Spleen (tissue), 11 donors: ENCODE data around the gene SLC35F6. TPM values are rescaled to one million over a fixed set of nuclear protein-coding genes. Genes with fewer than 3 reads are reported as not detected.
A peak's percentile ranks its signal among the peaks of the same experiment; 100 is the strongest.

ENCODE experiments used
- DNase-seq: peaks from one replicate; pipeline ENCODE4 v3.0.0-alpha.2; 2020
- H3K27ac ChIP-seq, 8 donors: fragments of 200-600 bp; sonication (generic) in 7 of 8; 1 replicate in 4 of 8; 2 replicates in 4 of 8; pipeline versions ENCODE4 v1.5.0 to v1.8.0; 2016 to 2021; ENCODE audit warnings: inconsistent platforms in 4 of 8, mild to moderate bottlenecking in 4 of 8, moderate library complexity in 1 of 8
- H3K27me3 ChIP-seq, 7 donors: fragments of 200-600 bp; sonication (generic) in 6 of 7; replicated peaks in 1 of 7; 1 replicate in 4 of 7; 2 replicates in 3 of 7; pipeline versions ENCODE4 v1.5.0 to v1.8.0; 2016 to 2021; ENCODE audit warnings: inconsistent platforms in 3 of 7, mild to moderate bottlenecking in 1 of 7
- H3K36me3 ChIP-seq, 6 donors: fragments of 200-600 bp; sonication (generic) in 5 of 6; 1 replicate in 4 of 6; 2 replicates in 2 of 6; pipeline versions ENCODE4 v1.5.0 to v1.8.0; 2016 to 2021; ENCODE audit warnings: inconsistent platforms in 2 of 6
- H3K4me1 ChIP-seq, 6 donors: fragments of 200-600 bp; sonication (generic) in 5 of 6; 1 replicate in 3 of 6; 2 replicates in 3 of 6; pipeline versions ENCODE4 v1.5.0 to v1.8.0; 2016 to 2021; ENCODE audit warnings: inconsistent platforms in 3 of 6
- H3K4me3 ChIP-seq, 8 donors: fragments of 200-600 bp; sonication (generic) in 7 of 8; 1 replicate in 4 of 8; 2 replicates in 4 of 8; pipeline versions ENCODE4 v1.5.0 to v1.8.0; 2016 to 2021; ENCODE audit warnings: inconsistent platforms in 4 of 8, mild to moderate bottlenecking in 4 of 8, moderate library complexity in 2 of 8
- H3K9me3 ChIP-seq, 8 donors: fragments of 200-600 bp; sonication (generic) in 7 of 8; 1 replicate in 4 of 8; 2 replicates in 4 of 8; pipeline versions ENCODE4 v1.5.0 to v1.8.0; 2016 to 2021; ENCODE audit warnings: inconsistent platforms in 4 of 8
- CTCF ChIP-seq, 11 experiments: fragments of 200-600 bp in 7 of 11; fragments of 450-650 bp in 4 of 11; sonication (generic) in 4 of 11; IDR thresholded peaks in 8 of 11; conservative IDR thresholded peaks in 3 of 11; 1 replicate in 7 of 11; 2 replicates in 4 of 11; pipeline versions ENCODE4 v1.4.0 to v1.8.0; 2016 to 2021; ENCODE audit warnings: antibody characterized with exemption in 11 of 11, inconsistent platforms in 4 of 11, mild to moderate bottlenecking in 1 of 11
- POLR2A ChIP-seq, 3 donors: fragments of 450-650 bp; IDR thresholded peaks; one replicate each; pipeline ENCODE4 v1.5.1; 2017; ENCODE audit warnings: antibody characterized with exemption in 3 of 3, mild to moderate bottlenecking in 1 of 3
- POLR2AphosphoS5 ChIP-seq, 3 donors: sonication (generic); formaldehyde crosslinking; IDR thresholded peaks; one replicate each; pipeline ENCODE4 v1.5.1; 2017; ENCODE audit warnings: antibody characterized with exemption in 3 of 3
- WGBS, 5 donors: extraction: QIAGEN DNeasy Blood & Tissue Kit in 3 of 5; methylation state at CpG; one replicate each; pipeline versions ENCODE4 v1.1.5 to v1.1.7; 2013 to 2018; 5-methylcytosine and 5-hydroxymethylcytosine counted together
- intact Hi-C: fragments of 100-400 bp; cut with DNase I; formaldehyde crosslinking; loops from one replicate; pipeline ENCODE4 v1.15.0; 2023; ENCODE audit warnings: low total_unique reads
- polyA plus RNA-seq, 3 donors: library from polyadenylated mRNA; stranded (reverse); fragments of 200-250 nt; gene quantifications; one replicate each; pipeline ENCODE4 v1.2.1, GENCODE V29; 2013
- total RNA-seq, 7 donors: library from RNA; depleted of rRNA in 3 of 7; stranded (reverse); fragments of >200 nt in 3 of 7; fragmentation: NEBNext Ultra II Directional in 4 of 7; extraction: Animal tissue kit (Norgen Biotek cat#: 25700) in 4 of 7; gene quantifications; one replicate each; pipeline versions ENCODE4 v1.1.0 to v1.2.1, GENCODE V29; 2016 to 2021
- donor health status: healthy with polysubstance abuse.
- donor health status: DM: no; HTN: no; CAD: no; lungs with moderate emphysema.
- donor health status: DM: no; HTN: no; CAD: no.
- donor health status: Bipolar disorder and iron deficiency.
- donor health status: healthy.
- donor health status: DM: no; HTN: no; CAD: no.
- donor health status: DM: yes; HTN: yes; CAD: no.

The SLC35F6 gene
- total and polyA plus RNA-seq, 10 donors = 5.3 to 50.2 (median 30.1) TPM

DNA sequence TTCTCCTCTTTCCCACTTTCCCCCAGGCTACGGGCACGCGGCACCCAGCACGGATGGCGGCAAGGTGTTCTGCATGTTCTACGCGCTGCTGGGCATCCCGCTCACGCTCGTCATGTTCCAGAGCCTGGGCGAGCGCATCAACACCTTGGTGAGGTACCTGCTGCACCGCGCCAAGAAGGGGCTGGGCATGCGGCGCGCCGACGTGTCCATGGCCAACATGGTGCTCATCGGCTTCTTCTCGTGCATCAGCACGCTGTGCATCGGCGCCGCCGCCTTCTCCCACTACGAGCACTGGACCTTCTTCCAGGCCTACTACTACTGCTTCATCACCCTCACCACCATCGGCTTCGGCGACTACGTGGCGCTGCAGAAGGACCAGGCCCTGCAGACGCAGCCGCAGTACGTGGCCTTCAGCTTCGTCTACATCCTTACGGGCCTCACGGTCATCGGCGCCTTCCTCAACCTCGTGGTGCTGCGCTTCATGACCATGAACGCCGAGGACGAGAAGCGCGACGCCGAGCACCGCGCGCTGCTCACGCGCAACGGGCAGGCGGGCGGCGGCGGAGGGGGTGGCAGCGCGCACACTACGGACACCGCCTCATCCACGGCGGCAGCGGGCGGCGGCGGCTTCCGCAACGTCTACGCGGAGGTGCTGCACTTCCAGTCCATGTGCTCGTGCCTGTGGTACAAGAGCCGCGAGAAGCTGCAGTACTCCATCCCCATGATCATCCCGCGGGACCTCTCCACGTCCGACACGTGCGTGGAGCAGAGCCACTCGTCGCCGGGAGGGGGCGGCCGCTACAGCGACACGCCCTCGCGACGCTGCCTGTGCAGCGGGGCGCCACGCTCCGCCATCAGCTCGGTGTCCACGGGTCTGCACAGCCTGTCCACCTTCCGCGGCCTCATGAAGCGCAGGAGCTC is 36.2 kb upstream of the SLC35F6 start:
- H3K36me3 ChIP-seq = no peaks in the 10 kb centered on the region
- no peaks in the 10 kb centered on the region for H3K9me3 ChIP-seq
- peak overlapping the region in 2 of 8 donors; percentile 4 to 21 for H3K4me3 ChIP-seq
- whole genome bisulfite sequencing, 5 donors = 54 to 81% (median 75%) methylated on average over 74 to 101 of the region's 101 CpGs
- H3K27ac ChIP-seq = no peak overlapping the region
- H3K27me3 ChIP-seq = peaks cover 0 to 19% (median 4%) of the 10 kb centered on the region in 7 donors
- TF ChIP-seq CTCF (IDR thresholded peaks at IDR 0.05 in 8 of 11, conservative IDR thresholded peaks at IDR 0.05 in 3 of 11) (peak in 8 of 11 experiments; percentile 12 to 38 (median 24)), POLR2AphosphoS5 (IDR thresholded peaks at IDR 0.05) (no peak)
- peaks cover 0 to 36% (median 15%) of the 10 kb centered on the region in 6 donors for H3K4me1 ChIP-seq
- DNase-seq = no peak
- intact Hi-C loops = no loop called here

DNA sequence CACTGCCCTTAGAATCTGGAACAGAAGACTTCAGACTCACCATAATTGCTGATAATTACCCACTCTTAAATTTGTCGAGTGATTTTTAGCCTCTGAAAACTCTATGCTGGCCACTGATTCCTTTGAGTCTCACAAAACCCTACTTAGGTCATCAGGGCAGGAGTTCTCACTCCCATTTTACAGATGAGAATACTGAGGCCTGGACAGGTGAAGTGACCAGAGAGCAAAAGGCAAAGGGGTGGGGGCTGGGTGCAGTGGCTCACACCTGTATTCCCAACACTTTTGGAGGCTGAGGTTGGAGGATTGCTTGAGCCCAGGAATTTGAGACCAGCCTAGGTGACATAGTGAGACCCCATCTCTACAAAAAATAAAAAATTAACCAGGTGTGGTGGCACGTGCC is 34.8 kb upstream of the SLC35F6 start:
- WGBS, 5 donors = 88 to 100% (median 95%) methylated on average over 2 of the region's 2 CpGs
- peaks cover 0 to 22% (median 8%) of the 10 kb centered on the region in 6 donors for H3K4me1 ChIP-seq
- TF ChIP-seq POLR2A (IDR thresholded peaks at IDR 0.05) = no peak
- no peak for TF ChIP-seq CTCF (IDR thresholded peaks at IDR 0.05 in 8 of 11, conservative IDR thresholded peaks at IDR 0.05 in 3 of 11)
- TF ChIP-seq POLR2AphosphoS5 (IDR thresholded peaks at IDR 0.05) = no peak
- no peaks in the 10 kb centered on the region for H3K36me3 ChIP-seq
- H3K27me3 ChIP-seq = peaks cover 0 to 19% (median 4%) of the 10 kb centered on the region in 7 donors
- DNase-seq = no peak
- H3K4me3 ChIP-seq = no peak overlapping the region
- H3K27ac ChIP-seq = no peak overlapping the region
- no peaks in the 10 kb centered on the region for H3K9me3 ChIP-seq
- intact Hi-C loops = no loop called here

DNA sequence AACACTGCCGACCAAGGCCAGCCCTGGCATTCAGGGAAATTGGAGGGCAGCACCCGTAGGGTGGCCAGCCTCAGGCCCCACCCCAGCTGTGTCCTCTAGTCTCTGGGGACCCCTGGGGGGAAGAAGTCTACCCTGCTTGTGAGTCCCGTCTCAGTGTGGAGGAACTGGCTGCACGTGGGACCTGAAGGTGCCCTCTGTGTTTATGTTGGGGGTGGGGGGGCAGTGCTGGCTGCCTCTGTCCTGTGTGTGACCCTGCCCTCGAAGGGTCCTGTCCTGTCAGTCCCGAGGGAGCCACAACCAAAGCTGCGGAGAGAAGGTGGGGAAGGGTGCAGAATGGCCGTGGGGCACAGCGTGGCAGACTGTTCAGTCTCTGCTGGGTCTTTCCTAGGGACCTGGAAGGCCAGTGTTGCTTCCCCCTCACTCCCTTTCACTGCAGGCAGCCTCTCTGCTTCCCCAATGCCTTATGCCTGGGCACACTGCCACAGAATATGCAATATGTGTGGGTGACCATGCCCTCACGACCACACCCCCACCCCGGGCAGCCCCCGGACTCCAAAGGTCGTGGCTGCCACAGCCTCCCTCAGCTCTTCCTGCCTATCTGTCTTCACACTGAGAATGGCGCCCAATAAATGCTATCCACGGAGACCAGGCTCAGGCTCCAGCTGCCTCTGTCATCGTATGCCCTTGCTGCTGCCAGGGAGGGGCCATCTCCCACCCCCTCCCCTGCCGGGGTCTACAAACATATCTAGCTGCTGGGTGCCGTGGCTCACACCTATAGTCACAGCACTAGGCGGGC is 33.3 kb upstream of the SLC35F6 start:
- WGBS, 5 donors = 53 to 76% (median 60%) methylated on average over 15 to 19 of the region's 19 CpGs
- Histone ChIP-seq H3K36me3 (no peaks in the 10 kb centered on the region), H3K9me3 (no peaks in the 10 kb centered on the region), H3K4me3 (no peak overlapping the region), H3K27ac (no peak overlapping the region), H3K4me1 (peaks cover 0 to 14% (median 5%) of the 10 kb centered on the region in 6 donors), H3K27me3 (peaks cover 0 to 19% (median 4%) of the 10 kb centered on the region in 7 donors)
- intact Hi-C loops = no loop called here
- no peak for DNase-seq
- TF ChIP-seq CTCF (IDR thresholded peaks at IDR 0.05 in 8 of 11, conservative IDR thresholded peaks at IDR 0.05 in 3 of 11) = no peak
- no peak for TF ChIP-seq POLR2A (IDR thresholded peaks at IDR 0.05)
- no peak for TF ChIP-seq POLR2AphosphoS5 (IDR thresholded peaks at IDR 0.05)
